ENCODE results near the gene WDR89.

The WDR89 gene

DNA sequence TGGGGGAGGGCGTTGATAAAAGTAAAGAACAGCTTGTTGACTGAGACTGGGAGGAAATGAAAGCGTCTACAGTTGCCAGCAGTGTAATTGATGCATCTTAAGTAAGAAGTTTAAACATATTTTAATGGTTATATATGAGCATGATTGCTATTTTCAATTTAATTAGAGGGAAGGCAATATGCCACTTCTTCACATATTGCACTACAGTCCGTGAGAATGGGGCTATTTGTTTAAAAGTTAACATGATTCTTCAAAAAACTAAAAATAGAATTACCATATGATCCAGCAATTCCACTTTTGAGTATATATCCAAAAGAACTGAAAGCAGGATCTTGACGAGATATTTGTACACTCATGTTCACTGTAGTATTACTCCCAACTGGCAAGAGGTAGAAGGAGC is 60.2 kb downstream of the WDR89 start:
- TF ChIP-seq, protein P1, sequence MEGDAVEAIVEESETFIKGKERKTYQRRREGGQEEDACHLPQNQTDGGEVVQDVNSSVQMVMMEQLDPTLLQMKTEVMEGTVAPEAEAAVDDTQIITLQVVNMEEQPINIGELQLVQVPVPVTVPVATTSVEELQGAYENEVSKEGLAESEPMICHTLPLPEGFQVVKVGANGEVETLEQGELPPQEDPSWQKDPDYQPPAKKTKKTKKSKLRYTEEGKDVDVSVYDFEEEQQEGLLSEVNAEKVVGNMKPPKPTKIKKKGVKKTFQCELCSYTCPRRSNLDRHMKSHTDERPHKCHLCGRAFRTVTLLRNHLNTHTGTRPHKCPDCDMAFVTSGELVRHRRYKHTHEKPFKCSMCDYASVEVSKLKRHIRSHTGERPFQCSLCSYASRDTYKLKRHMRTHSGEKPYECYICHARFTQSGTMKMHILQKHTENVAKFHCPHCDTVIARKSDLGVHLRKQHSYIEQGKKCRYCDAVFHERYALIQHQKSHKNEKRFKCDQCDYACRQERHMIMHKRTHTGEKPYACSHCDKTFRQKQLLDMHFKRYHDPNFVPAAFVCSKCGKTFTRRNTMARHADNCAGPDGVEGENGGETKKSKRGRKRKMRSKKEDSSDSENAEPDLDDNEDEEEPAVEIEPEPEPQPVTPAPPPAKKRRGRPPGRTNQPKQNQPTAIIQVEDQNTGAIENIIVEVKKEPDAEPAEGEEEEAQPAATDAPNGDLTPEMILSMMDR (IDR thresholded peaks at IDR 0.05; ENCODE audit: extremely low read depth, missing control alignments), result no peak
- no peak for DNase-seq (ENCODE audit: low spot score)

DNA sequence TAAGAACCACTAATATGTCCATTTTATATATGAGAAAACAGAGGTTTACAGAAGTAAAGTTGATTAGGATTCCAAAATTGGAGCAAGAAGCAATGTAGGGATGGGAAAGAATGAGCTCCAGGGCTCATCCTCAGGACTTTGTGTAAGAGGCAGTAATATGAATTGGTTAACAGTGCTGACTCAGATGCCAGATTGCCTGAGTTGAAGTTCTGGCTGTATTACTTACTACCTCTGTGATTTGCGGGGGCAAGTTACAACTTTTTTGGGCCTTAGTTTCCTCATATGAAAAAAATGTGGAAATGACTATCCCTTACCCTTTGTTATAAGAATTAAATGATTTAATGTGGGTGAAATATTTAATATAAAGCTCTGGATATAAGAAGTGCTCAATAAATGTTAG is 63.4 kb downstream of the WDR89 start:
- no peak for DNase-seq (ENCODE audit: low spot score)
- TF ChIP-seq, protein P1 (IDR thresholded peaks at IDR 0.05; ENCODE audit: extremely low read depth, missing control alignments), result no peak

DNA sequence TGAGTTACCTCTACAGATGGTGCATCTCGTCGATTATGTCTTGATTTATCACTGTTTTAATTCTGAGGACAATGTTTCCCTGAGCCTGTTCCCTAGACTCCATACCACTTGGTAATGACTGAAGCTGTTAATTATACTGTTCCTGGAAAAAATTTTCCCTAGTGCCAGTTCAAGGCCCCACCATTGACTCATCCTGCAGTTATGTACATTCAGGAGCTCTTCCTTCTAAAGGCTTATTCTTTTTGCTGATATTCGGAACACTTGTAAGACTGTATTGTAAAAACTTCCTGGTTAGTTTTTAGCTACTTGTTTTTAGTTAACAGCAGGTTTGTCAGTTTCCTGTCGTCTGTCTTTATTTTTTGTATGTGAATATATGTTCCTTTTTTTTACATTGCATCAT is 68.1 kb downstream of the WDR89 start:
- DNase-seq (ENCODE audit: low spot score), result no peak
- TF ChIP-seq, protein P1 (IDR thresholded peaks at IDR 0.05; ENCODE audit: extremely low read depth, missing control alignments), result no peak

GRCh38 chr14:63565448-63565847 is 76.2 kb downstream of the WDR89 start:
- TF ChIP-seq, protein P1 (IDR thresholded peaks at IDR 0.05; ENCODE audit: extremely low read depth, missing control alignments), result no peak
- no peak for DNase-seq (ENCODE audit: low spot score)

GRCh38 chr14:63564318-63564717 is 77.4 kb downstream of the WDR89 start:
- TF ChIP-seq, protein P1 (IDR thresholded peaks at IDR 0.05; ENCODE audit: extremely low read depth, missing control alignments), result no peak
- DNase-seq (ENCODE audit: low spot score), result no peak

DNA sequence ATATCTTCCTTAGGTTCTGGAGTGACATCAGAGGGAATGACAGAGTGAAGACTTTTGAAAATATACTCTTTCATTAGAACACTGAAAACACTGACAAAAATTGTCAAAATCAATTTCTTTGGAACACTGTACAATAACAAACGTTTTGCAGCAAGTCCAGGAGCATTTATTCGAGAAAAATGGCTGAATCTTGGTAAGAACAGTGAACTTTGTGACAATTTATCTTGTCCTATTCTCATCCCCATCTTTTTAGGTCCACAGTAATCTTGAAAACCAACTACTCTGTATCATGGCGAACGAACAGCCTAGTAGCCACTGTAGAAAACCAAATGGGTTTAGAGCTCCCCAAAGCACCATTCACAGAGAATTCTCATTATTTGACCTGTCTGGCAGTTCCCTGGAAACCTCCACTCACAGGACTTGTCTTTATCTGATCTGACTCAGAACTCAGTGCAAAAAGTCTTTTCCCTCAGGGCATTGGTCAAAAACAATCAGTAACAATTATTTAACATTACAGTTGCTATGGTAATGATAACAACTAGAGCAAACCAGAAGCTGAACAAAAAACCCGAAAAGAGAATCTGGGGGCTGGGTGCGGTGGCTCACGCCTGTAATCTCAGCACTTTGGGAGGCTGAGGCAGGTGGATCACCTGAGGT is 78.2 kb downstream of the WDR89 start:
- no peak for DNase-seq (ENCODE audit: low spot score)
- TF ChIP-seq, protein P1 (IDR thresholded peaks at IDR 0.05; ENCODE audit: extremely low read depth, missing control alignments), result no peak

DNA sequence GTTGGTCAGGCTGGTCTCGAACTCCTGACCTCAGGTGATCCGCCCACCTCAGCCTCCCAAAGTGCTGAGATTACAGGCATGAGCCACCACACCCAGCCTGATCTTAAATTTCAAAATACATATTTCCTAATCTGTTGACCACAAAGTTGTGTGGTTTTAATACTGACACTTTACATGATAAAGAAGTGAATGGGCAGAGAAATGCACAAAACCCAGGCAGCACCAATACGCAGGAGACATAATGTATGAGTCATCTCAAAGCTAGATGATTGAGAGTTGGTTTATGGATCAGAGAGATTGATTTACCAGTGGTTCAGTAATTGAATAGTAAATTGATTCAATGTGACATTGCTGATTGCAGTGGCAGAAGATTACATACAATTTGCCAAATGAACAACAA is 79.3 kb downstream of the WDR89 start:
- DNase-seq (ENCODE audit: low spot score), result no peak

More for the DNA sequence above, 79.3 kb downstream of the WDR89 start:
- TF ChIP-seq, protein P1 (IDR thresholded peaks at IDR 0.05; ENCODE audit: extremely low read depth, missing control alignments), result no peak
